GM18502 (cell line): ENCODE results near the gene CRTAP.
A peak's percentile ranks its signal among the peaks of the same experiment; 100 is the strongest.
"Not testable (repeated sequence)": the region's sequence is repeated elsewhere in the genome, so short reads cannot be mapped to it uniquely, and the experiment has no call there.

ENCODE experiments used
- ATAC-seq: cut with Tn5 transposase; IDR thresholded peaks from one replicate; pipeline ENCODE4 v1.9.1; 2021; ENCODE audit warnings: mild to moderate bottlenecking; ENCODE audit not compliant: unreplicated experiment, poor library complexity

The CRTAP gene

DNA sequence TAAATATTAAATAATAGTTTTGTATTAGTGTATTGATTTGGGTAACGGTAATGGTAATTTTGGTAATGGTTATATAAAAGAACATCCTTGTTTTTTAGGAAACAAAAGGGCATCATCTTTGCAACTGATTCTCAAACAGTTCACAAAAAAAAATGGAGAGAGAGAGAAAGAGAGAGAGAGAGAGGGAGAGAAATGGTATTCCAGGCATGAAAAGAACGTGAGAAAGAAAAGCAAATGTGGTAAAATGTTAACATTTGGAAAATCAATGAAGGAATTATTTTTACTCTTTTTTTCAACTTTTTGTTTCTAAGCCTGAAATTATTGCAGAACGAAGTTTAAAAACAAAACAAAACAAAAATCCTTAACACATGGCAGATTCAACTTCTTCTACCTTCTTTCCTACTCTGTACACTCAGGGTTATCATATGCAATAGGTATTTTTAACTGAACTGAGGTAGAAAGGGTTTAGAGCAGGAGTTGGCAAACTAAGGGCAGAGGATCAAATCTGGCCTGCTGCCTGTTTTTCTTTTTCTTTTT is 14.6 kb upstream of the CRTAP start:
- ATAC-seq = no peak

DNA sequence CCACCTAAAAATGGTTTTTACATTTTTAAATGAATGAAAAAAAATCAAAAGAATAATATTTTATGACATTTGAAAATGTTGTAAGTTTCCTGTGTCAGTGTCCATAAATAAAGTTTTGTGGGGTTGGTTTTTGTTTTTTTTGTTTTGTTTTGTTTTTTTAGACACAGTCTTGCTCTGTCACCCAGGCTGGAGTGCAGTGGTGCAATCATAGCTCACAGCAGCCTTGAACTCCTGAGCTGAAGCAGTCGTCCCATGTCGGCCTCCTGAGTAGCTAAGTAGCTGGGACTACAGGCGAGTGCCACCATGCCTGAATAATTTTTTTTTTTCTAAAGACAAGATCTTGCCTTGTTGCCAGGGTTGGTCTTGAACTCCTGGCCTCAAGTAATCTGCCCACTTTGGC is 14.1 kb upstream of the CRTAP start:
- ATAC-seq = no peak

DNA sequence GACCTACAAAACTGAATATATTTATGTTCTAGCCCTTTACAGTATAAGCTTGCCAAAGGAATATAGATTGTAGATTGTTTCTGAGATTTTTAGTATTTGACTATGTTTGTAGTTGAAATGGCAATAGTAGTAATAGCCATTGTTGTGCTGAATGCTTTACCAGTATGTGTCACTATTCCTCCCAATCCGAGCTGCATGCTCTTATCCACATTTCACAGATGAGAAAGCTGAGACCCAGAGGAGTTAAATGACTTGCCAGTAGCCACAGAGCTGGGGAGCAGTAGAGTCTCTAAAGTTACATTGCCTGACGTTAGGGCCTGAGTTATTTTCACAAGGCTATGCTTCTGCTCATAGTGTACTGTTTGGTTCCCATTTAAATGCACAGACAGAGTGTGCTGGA is 13.6 kb upstream of the CRTAP start:
- no peak for ATAC-seq

- ATAC-seq = no peak
Measured at GRCh38 chr3:33103034-33103433, 10.8 kb upstream of the CRTAP start.

- ATAC-seq = no peak
Measured at GRCh38 chr3:33103480-33103879, 10.3 kb upstream of the CRTAP start.

- no peak for ATAC-seq
Measured at GRCh38 chr3:33104803-33105202, 9.0 kb upstream of the CRTAP start.

GRCh38 chr3:33105341-33105948 is 8.4 kb upstream of the CRTAP start:
- ATAC-seq = no peak

DNA sequence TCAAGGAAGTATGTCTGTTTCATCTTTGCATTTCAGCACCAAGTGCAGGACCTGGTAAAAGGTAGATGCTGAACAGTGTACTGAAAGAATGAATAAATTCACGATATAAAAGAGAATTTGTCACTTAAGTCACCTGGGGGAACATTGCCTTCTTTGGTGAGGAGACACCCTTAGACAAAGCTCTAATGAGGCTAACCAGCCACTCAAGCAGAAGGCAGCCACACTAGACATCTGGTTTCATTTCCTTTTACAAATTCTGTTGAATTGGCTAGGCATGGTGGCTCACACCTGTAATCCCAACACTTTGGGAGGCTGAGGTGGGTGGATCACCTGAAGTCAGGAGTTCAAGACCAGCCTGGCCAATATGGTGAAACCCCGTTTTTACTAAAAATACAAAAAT is 7.0 kb upstream of the CRTAP start:
- ATAC-seq = not testable (repeated sequence)

DNA sequence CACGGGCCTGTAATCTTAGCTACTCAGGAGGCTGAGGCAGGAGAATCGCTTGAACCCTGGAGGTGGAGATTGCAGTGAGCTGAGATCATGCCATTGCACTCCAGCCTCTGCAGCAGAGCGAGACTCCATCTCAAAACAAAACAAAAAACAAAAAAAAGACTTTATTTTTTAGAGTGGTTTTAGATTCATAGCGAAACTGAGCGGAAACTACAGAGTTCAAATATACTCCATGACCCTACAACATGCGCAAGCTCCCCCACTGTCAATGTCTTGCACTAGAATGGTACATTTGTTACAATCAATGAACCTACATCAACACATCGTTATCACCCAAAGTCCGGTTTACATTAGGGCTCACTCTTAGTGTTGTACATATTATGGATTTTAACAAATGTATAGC is 2.2 kb upstream of the CRTAP start:
- ATAC-seq = peak; percentile 42

DNA sequence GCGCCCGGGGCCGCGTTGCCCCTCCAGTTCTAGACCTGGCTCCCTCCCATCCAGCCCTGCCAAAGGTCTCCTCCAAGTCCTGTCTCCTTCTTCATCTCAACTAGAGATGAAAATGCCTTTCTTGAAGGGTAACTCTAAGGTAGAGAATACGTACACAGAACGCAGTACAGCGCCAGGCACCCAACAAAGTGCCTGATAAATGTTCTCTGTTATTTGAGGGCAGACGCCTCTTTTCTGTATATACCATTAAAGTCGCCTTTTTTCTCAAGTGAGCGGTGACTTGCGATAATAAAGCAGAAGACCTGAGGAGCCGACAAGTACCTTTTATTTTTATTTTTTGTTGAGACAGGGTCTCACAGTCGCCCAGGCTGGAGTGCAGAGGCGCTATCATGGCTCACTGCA is 809 bp downstream of the CRTAP start:
- no peak for ATAC-seq

GRCh38 chr3:33115024-33115768 is 1.4 kb downstream of the CRTAP start:
- ATAC-seq = no peak

- no peak for ATAC-seq
Measured at GRCh38 chr3:33117461-33117860, 3.6 kb downstream of the CRTAP start.

GRCh38 chr3:33119891-33120290 is 6.1 kb downstream of the CRTAP start:
- ATAC-seq = no peak

DNA sequence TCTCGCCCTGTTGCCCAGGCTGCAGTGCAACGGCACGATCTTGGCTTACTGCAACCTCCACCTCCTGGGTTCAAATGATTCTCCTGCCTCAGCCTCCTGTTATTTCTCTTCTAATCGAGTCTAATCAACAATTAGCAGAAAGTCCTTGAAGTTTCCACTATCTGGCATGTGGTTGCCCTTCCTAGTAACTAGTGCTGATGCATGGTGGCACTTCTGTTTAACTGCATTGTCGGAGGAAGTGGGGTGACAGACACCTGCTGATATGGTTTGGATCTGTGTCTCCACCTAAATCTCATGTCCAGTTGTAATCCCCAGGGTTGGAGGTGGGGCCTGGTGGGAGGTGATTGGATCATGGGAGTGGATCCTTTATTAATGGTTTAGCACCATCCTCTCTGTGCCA is 9.2 kb downstream of the CRTAP start:
- no peak for ATAC-seq

GRCh38 chr3:33124638-33125037 is 10.8 kb downstream of the CRTAP start:
- ATAC-seq = no peak

- ATAC-seq = no peak
Measured at GRCh38 chr3:33125840-33126239, 12.0 kb downstream of the CRTAP start.

DNA sequence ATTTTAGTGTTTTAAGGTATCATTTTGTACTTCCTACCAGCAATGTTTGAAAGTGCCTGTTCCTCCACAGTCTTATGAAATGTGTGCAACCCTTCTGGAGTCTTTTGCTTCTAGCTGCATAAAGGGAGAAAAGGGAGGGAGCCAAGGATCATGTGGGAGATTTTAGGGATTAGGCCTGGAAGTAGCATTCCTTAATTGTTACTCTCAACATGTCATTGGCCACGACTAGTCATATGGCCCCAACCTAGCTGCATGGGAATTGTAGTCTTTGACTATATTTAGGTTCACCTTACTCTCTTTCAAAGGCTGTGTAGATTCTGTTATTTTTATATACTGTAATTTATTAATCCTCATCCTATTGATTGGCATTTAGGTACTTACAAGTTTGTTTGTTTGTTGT is 14.9 kb downstream of the CRTAP start:
- no peak for ATAC-seq

DNA sequence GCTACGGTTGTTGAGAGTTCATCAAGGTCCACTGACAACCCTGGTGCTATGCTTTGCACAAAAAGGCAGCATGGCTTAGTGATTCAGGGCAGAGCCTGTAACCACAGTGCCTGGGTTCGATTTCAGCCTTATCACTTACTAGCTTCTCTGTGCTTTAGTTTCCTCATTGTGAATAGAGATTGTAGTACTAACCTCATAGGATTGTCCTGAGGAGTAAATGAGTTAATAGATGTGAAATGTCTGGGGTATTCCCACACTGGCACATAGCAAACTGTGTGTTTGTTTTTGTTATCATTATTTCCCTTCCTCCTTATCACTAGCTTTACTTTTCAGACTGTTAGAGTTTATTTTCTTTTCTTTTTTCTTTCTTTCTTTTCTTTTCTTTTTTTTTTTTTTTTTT is 16.3 kb downstream of the CRTAP start:
- no peak for ATAC-seq

GRCh38 chr3:33131331-33132018 is 17.7 kb downstream of the CRTAP start:
- ATAC-seq = peak; percentile 79

DNA sequence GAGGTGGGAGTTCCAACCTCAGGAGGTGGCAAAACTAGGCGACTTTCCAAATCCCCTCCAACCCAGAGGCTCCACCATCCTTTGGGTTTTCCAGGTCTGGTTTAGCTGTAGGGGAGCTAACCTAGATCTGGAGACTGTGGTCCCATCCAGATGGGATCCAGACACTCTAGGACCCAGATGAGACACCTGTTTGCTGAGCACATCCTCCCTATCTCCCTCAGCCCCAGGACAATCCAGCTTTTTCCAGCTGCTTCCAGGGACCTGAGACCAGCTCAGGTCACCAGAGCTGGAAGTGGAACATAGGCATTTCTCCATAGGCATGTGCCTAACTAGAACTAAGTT is 18.2 kb downstream of the CRTAP start:
- ATAC-seq = peak; percentile 1

GRCh38 chr3:33134026-33134625 is 20.3 kb downstream of the CRTAP start:
- no peak for ATAC-seq
